Measurements from ENCODE around the gene HDGFL3.
A peak's percentile ranks its signal among the peaks of the same experiment; 100 is the strongest.
"Not testable (repeated sequence)": the region's sequence is repeated elsewhere in the genome, so short reads cannot be mapped to it uniquely, and the experiment has no call there.

HDGFL3 gene

DNA sequence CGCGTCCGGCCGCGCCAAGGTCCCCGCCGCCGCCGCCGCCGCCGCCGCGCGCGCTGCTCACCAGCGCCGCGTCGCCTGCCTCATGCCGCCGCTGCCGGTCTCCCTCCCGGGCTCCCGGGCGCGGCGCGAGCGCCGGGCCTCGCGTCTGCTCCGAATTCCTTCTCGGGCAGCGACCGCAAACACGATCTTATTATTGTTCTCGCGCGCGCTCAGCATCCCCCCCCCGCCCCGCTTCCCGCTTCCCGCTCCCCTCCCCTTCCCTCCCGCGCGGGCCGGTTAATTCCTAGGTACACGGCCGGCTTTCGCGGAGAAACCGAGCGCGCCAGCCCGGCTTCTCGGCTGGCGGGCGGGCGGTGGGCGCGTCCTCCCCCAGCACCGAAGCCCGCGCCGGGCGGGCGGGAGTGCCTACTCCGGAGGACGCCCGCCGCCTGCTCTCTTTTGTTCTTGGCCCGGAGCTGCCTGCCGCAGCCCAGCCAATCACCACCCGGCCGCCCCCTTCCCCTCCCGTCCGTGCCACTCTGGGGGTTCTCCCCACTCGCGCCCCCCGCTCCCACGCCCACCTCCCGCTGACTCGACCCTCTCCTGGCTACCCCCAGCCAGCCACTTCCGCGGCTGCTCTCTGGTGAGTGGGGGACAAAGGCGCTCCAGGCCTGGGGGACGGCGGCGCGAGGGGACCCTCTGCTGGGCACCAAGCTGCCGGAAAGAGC lies at the start of gene HDGFL3:
HDGFL3 (minus strand) TSS at position 164 of the 707 bp plus-strand sequence. CDS start 409 bp downstream, outside the sequence.
- DNase-seq (ENCODE audit: low read depth in 3 of 3, low spot score in 1 of 3): peak in 1 of 3 donors; percentile 3

DNA sequence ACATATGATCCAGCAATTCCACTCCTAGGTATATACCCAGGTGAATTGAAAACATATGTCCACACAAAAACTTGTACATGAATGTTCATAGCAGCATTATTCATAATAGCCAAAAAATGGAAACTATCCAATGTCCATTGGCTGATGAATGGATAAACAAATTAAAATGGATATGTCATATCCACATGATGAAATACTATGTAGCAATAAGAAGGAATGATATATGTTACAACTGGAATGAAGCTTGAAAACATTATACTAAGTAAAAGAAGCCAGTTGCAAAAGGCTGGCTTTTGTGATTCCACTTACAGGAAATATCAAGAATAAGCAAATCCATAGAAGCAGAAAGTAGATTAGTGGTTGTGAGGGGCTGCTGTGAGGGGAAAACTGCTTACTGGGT lies 43.2 kb upstream of the HDGFL3 start:
- DNase-seq (ENCODE audit: low read depth in 3 of 3, low spot score in 1 of 3): no peak

DNA sequence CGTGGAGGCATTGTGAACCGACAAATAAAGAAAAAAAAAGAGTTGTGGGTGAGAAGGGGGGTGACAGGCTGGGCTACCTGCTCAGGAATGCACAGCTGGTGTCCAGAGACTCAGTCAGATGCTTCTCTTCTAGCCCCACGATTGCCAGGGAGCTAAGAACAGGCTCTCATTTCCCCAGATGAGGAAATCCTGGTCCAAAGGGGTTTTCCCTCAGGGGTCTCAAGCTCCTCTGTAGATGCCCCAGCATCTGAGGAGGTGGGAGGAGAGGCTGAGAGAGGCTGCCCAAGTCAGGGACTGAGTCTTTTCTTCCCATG lies 41.4 kb upstream of the HDGFL3 start:
- no peak for DNase-seq (ENCODE audit: low read depth in 3 of 3, low spot score in 1 of 3)

DNA sequence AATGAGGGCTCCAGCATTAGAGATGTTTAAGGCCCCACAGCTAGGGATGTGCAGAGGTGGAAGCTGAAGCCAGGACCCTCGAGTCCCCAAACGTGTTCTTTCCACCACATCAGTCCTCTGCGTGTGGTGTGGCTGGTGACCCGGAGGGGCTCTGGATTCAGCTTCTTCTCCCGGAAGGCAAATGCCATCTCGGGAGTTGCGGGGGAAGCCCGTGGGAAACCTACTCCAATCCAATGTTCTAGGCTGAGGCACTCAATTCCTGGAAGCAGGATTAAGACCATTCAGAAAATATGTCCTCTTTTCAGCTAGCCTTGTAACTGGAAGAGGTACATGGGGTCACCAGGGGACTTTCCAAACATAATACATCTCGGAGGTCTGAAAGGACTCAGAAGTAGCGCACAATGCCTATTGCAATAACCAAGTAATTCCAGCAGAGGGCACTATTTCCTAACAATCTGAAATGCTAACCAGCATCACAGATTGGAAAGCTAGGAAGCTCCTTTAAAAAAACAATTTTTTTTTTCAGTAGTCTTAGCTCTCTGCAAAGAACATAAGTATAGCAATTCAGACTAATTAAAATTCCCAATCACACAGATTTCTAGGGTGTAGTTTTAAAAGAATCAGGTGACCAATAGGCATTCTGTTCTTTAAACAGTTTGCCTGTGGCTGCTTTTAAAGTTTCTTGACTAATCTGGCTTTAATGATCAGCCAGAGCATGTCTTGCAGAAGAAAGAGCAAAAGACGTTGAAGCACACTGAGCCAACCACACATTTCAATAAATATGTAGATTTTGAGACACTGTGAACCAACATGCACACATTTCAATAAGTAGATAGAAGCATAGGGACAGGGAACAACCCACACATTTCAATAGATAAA lies 40.8 kb upstream of the HDGFL3 start:
- DNase-seq (ENCODE audit: low read depth in 3 of 3, low spot score in 1 of 3): no peak

DNA sequence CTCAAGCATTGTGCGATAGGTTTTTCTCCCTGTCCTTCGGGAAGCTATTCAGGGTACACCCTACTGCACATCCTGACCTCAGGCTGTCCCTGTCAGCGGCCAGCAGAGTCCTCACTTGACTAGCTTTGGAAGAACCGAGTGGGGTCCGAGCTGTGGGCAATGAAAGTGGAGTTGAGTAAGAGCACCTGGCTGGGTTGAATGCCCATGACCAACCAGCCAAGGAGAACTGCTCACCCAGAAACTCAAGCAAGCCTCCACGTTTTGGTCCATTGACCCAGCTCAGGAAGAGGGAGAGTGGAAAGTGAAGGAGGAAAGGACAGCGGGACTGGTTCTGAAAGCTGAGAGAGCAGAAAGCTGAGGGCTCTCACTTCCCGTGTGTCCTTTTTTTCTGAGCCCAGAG lies 36.0 kb upstream of the HDGFL3 start:
- DNase-seq (ENCODE audit: low read depth in 3 of 3, low spot score in 1 of 3): no peak

DNA sequence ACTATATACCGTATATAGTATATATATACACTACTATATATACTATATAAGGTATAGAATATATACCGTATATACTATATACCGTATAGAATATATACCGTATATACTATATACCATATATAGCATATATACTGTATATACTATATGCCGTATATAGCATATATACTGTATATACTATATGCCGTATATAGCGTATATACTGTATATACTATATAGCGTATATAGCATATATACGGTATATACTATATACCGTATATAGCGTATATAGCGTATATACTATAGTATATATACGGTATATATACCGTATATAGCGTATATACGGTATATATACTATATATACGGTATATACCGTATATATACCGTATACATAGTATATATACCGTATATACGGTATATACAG lies 22.6 kb upstream of the HDGFL3 start:
- no peak for DNase-seq (ENCODE audit: low read depth in 3 of 3, low spot score in 1 of 3)

DNA sequence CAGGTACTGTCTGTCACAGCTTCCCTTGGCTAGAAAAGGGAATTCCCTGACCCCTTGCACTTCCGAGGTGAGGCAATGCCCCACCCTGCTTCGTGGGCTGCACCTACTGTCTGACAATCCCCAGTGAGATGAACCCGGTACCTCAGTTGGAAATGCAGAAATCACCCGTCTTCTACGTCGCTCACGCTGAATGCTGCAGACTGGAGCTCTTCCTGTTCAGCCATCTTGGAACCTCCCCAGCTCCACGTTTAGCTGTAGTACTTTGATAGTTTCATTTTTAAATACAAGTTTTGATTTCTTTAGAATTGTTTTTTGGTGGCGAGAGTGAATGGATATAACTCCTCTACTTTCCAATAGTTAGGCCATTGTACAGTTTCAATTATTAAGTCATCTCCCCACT lies 17.8 kb upstream of the HDGFL3 start:
- no peak for DNase-seq (ENCODE audit: low read depth in 3 of 3, low spot score in 1 of 3)

DNA sequence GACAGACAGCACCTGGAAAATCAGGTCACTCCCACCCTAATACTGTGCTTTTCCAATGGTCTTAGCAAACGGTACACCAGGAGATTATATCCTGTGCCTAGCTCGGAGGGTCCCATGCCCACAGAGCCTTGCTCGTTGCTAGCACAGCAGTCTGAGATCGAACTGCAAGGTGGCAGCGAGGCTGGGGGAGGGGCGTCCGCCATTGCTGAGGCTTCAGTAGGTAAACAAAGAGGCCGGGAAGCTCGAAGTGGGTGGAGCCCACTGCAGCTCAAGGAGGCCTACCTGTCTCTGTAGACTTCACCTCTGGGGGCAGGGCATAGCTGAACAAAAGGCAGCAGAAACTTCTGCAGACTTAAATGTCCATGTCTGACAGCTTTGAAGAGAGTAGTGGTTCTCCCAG lies 14.2 kb upstream of the HDGFL3 start:
- not testable (repeated sequence) for DNase-seq (ENCODE audit: low read depth in 3 of 3, low spot score in 1 of 3)

DNA sequence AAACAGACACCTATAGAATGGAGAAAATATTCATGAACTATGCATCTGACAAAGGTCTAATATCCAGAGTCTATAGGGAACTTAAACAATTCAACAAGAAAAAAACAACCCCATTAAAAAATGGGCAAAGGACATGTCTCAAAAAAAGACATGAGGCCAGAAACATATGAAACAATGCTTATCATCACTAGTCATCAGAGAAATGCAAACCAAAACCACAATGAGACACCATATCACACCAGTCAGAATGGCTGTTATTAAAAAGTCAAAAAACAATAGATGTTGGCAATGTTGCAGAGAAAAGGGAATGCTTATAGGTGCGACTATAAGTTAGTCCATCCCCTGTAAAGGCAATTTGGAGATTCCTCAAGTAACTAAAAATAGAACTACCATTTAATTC lies 11.4 kb upstream of the HDGFL3 start:
- DNase-seq (ENCODE audit: low read depth in 3 of 3, low spot score in 1 of 3): no peak

DNA sequence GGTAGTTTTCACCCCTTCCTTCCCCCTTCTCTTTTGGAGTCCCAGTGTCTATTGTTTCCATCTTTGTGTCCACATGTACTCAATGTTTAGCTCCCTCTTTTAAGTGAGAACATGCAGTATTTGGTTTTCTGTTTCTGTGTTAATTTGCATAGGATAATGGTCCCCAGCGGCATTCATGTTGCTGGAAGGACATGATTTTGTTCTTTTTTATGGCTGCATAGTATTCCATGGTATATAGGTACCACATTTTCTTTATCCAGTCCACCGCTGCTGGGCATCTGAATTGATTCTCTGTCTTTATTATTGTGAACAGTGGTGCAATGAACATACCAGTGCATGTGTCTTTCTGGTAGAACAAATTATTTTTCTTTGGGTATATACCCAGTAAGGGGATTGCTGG lies 7.7 kb upstream of the HDGFL3 start:
- no peak for DNase-seq (ENCODE audit: low read depth in 3 of 3, low spot score in 1 of 3)

DNA sequence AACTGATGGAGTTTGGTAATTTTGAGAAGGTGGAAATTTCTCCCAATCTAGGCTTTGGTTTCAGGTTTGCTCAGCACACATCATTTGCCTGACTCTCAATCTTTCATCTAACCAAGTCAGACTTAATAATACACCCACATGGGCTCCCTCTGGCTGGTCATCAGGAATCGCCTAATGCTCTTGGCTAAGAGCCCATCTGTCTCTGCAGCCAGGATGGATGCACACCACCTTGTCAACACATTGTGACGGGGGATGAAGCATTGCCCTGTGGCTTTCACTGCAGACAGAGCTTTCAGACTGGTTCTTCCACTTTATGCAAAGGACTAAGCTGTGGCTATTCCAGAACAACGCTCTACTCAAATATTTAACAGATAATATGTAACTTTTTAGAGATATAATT lies 3.0 kb upstream of the HDGFL3 start:
- no peak for DNase-seq (ENCODE audit: low read depth in 3 of 3, low spot score in 1 of 3)

DNA sequence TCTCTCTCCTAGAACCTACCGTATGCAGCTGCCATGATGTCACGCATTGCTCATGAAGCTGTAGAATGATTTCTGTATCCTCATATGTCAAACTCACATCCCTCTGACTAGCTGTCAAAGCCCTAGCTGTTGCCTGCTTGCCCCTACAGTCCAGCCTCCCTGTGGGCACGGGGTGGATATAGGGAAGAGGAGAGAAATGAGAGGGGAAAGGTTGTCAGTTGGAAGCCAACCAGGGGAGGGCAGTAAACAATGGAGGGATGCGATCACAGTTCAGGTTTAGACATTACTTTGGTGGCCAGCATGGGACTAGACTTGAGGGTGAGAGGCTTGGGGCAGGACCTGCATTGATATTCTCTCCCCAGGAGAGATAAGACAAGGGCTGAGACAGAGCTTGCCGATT lies 1.7 kb upstream of the HDGFL3 start:
- no peak for DNase-seq (ENCODE audit: low read depth in 3 of 3, low spot score in 1 of 3)

DNA sequence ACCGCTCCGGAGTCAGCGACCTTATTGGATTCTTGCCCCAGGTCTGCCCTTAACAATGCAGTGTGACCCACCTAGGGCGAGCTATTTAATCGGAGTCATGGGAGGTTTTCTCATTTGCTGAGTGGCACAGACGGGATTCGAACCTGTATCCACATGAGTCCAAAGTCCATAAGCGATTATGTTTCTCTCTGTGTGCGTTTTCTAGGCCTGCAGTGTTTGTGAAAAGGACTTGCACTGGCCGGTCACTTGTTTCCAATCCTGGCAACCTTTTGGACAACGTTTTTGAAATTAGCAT lies 691 bp upstream of the HDGFL3 start:
- DNase-seq (ENCODE audit: low read depth in 3 of 3, low spot score in 1 of 3): no peak

DNA sequence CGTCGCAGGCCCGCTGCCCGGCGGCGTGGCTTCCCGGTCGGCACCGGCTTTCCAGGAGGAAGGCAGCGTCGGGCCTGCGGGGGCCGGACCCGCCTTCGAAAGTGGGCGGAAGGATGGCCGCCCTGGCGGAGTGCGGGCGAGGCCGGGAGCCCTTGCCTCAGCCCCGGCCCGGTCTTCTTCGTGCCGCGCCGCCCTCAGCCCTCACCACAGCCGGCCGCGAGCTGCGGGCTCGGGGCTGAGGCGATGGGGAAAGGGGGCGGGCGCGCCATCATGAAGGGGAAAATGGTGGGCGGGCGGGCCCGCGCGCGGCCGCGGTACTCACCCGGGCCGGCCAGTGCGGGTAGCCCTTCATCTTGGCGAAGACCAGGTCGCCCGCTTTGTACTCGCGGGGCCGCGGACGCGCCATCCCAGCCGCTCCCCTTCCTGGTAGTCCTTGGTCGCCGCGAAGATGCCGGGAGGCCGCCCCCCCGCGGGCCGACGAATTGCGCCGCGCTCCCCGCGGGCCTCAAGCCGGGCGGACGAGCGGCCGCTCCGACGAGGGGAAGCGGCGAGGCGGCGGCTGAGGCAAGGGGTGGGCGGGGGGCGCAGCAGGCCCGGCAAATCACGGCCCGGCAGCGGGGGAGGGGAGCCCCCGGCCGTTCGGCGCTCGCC lies 489 bp downstream of the HDGFL3 start:
- peak in 1 of 3 donors; percentile 1 for DNase-seq (ENCODE audit: low read depth in 3 of 3, low spot score in 1 of 3)

DNA sequence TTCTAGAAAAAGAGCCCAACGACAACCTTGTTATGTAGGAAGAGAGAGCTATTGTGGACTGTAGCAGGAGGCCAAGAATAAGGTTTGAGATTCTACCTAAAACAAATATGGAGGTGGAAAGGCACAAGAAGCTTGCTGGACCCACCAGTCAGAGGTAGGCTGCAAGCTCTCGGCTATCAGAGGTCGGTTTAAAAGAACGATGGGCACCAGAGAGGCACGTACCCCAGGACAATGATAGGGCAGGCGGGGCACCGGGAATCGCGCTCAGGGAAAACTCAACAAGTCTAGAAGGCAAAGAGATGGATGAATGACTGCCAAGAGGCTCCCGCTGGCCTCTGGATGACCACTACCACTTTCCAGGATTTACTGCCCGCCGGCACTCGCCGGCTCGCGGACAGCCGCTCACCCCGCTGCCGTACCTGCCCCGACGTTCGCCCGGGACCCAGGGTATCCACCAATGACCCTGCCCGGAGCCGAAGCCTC lies 1.1 kb downstream of the HDGFL3 start:
- no peak for DNase-seq (ENCODE audit: low read depth in 3 of 3, low spot score in 1 of 3)

DNA sequence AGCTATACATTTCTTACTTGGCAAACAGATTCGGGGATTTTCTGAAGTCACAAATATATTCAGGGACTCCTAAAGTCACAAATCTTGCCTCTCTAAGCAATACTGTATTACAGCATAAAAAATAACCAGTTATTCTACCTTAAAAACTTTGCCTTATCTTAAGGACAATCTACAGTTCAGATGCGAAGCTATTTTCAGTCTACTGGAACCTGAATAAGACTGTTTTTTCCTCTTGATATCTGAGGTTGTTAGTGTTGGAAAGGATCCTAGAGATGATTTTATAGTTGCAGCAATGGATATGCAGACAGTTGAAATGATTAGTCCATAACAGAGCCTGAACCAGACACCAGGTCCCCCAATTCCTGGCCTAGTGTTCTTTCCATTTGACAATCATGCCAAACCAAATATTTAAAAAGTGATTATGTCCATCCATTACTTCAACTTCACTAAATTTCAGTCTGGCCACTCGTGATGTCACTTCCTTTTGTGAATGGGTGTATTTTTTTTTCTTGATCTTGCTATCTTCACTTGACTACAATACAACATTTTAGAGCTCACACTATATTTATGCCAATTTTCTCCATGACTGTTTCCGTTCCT lies 1.8 kb downstream of the HDGFL3 start:
- DNase-seq (ENCODE audit: low read depth in 3 of 3, low spot score in 1 of 3): no peak

DNA sequence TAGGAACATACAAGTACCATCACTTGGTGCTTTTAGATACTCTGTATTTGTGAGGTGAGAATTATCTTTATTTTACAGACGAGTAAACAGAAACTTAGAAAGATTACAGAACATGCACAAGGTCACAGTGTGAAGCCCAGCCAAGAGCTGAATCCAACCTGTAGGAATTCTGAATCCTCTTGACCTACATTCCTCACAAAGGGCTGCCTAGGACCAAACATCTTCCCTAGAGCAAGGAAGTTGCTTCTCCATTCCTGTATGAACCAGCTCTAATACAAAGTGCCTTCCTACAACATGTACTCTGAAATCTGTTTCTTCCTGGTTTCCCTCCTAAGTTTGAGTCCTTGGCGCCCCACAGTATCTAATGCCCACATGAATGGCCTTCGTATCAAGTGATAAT lies 2.9 kb downstream of the HDGFL3 start:
- no peak for DNase-seq (ENCODE audit: low read depth in 3 of 3, low spot score in 1 of 3)

DNA sequence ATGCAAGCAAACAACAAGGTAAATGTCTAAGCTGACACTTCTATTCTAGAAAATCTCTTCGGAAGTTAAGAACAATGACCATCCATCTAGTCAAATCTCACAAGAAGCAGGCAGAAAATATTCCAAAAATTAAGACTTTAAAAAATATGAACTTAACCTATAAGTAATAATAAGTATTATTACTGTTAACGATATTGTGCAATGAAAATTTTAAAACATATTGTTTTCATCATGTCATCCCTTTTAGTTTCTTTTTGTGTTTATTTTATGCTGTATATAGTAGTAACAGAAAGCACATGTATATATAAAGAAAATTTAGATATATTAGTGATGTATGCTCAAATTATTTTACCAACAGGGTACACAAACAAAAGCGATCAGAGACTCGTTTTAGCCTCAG lies 4.1 kb downstream of the HDGFL3 start:
- DNase-seq (ENCODE audit: low read depth in 3 of 3, low spot score in 1 of 3): no peak

DNA sequence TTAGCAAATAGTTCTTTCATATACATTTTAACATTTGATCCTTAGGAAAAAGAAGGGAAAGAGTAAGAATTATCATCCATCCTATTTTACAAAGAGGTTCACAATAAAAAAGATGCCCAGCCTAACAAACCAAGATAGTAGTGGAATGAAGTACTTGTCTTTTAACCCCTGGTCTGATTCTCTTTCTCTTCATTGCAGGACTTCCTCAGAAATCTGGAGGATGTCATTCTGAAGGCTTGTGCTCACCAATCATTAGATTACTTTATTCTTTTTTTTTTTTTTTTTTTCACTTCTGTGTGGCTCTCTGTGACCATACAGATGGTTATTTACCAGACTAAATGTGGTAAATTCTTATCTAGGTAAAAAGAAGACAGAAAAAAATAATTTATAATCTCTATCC lies 7.0 kb downstream of the HDGFL3 start:
- no peak for DNase-seq (ENCODE audit: low read depth in 3 of 3, low spot score in 1 of 3)

DNA sequence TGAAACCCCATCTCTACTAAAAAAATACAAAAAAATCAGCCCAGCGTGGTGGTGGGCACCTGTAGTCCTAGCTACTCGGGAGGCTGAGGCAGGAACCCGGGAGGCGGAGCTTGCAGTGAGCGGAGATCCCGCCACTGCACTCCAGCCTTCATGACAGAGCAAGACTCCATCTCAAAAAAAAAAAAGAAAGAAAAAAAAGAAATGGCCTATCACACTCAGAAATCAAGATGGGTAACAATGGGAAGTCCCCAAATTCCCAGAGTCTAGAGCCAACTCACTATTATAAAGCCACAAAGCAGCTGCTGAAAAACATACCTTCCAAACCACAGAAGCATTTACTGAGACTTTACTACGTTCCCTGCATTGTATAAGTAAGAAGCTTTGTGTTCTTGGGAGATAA lies 7.5 kb downstream of the HDGFL3 start:
- DNase-seq (ENCODE audit: low read depth in 3 of 3, low spot score in 1 of 3): no peak

DNA sequence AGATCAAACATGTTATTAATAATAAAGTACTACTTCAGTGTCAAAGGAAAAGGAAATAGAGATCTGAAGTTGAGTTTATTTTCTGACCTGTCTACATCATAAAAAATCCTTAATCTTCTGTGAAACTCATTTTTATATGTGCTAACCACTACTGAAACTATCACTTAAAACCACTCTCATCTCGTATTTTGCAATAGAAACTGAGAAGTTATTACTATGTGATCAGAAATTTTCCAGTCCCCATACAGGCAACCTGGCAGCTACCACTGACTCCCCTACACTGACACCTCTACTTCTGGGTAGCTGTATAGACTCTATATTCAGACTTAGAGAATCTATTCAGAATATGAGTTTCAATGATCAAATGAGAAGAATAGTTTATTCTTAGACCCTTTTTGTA lies 8.3 kb downstream of the HDGFL3 start:
- DNase-seq (ENCODE audit: low read depth in 3 of 3, low spot score in 1 of 3): no peak

DNA sequence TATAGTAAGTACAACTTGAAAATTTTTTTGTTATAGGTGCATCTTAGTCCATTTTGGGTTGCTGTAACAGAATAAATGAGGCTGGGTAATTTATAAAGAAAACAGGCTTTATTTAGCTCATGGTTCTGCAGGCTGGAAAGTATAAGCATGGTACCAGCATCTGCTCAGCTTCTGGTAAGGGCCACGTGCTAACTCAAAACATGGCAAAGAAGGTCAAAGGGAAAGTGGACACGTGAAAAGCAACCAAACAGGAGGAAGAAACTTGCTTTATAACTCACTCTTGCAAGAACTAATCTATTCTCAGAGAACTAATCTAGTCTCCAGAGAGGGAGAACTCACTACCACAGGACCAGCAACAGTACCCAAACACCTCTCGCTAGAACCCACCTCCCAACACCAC lies 9.1 kb downstream of the HDGFL3 start:
- no peak for DNase-seq (ENCODE audit: low read depth in 3 of 3, low spot score in 1 of 3)
